ENCODE data around the gene C1orf21. TPM values are rescaled to one million over a fixed set of nuclear protein-coding genes. Genes with fewer than 3 reads are reported as not detected.

C1orf21 gene
- total and polyA plus RNA-seq, 8 donors = 37.0 to 75.3 (median 47.3) TPM

GRCh38 chr1:184627007-184627341 is 240.1 kb downstream of the C1orf21 start:
- H3K27me3 ChIP-seq = no peaks in the 10 kb centered on the region

GRCh38 chr1:184629266-184629665 is 242.4 kb downstream of the C1orf21 start:
- DNase-seq (no peak), ATAC-seq (no peak)
- Histone ChIP-seq H3K27ac (no peak overlapping the region), H3K4me3 (no peak overlapping the region), H3K27me3 (no peaks in the 10 kb centered on the region), H3K9me3 (no peaks in the 10 kb centered on the region), H3K4me1 (peaks cover 3 to 11% of the 10 kb centered on the region in 2 donors), H3K36me3 (no peaks in the 10 kb centered on the region)
- intact Hi-C loops (cut with DNase I) = no loop called here
- TF ChIP-seq, protein P1, sequence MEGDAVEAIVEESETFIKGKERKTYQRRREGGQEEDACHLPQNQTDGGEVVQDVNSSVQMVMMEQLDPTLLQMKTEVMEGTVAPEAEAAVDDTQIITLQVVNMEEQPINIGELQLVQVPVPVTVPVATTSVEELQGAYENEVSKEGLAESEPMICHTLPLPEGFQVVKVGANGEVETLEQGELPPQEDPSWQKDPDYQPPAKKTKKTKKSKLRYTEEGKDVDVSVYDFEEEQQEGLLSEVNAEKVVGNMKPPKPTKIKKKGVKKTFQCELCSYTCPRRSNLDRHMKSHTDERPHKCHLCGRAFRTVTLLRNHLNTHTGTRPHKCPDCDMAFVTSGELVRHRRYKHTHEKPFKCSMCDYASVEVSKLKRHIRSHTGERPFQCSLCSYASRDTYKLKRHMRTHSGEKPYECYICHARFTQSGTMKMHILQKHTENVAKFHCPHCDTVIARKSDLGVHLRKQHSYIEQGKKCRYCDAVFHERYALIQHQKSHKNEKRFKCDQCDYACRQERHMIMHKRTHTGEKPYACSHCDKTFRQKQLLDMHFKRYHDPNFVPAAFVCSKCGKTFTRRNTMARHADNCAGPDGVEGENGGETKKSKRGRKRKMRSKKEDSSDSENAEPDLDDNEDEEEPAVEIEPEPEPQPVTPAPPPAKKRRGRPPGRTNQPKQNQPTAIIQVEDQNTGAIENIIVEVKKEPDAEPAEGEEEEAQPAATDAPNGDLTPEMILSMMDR (IDR thresholded peaks at IDR 0.05) = no peak

More at GRCh38 chr1:184627007-184627341, 240.1 kb downstream of the C1orf21 start:
- no peak for ATAC-seq
- no peaks in the 10 kb centered on the region for H3K36me3 ChIP-seq
- TF ChIP-seq, protein P1 (IDR thresholded peaks at IDR 0.05) = no peak
- H3K4me3 ChIP-seq = no peak overlapping the region
- no peak for DNase-seq
- H3K4me1 ChIP-seq = peaks cover 3 to 6% of the 10 kb centered on the region in 2 donors
- H3K27ac ChIP-seq = no peak overlapping the region
- no peaks in the 10 kb centered on the region for H3K9me3 ChIP-seq
- intact Hi-C loops (cut with DNase I) = no loop called here

- intact Hi-C loops (cut with DNase I) = no loop called here
- no peak for DNase-seq
- TF ChIP-seq, protein P1 (IDR thresholded peaks at IDR 0.05) = no peak
Measured at GRCh38 chr1:184630679-184631060, 243.8 kb downstream of the C1orf21 start.

DNA sequence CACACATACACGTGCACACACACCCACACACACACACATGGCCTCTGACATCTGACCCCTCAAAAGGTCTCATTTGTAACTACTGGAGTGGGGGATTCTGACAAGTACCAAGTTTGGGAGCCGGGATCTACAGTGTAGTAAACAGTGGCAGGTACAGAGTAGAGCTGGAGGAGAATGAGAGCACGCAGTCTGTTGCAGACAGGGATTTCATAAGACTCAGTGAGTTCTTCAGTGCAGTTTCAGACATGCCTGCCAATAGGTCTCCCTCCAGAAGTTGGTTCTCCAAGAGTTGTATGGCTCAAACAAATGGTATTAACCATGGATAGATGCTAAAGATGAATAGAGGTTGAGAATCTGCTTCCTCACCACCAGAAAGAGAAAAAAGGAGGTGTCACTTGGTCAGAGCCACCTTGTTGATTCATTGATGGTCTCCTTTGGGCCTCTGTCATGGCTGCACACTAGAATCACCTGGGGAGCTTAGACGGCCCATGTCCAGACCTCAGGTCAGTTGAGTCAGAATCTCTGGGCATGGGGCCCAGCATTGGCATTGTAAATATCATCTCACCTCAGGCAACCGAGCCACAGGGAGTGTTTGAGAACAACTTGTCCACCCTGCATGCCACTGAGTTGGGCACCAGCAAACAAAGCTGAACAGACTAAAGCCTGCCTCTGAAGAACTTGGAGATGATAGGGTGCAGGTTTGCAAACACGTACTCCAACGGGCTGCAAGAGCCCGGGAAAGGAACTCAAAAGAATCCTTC is 245.8 kb downstream of the C1orf21 start:
- peak; percentile 79 for ATAC-seq
- no peaks in the 10 kb centered on the region for H3K27me3 ChIP-seq
- no peak overlapping the region for H3K4me3 ChIP-seq
- H3K4me1 ChIP-seq = peaks cover 3 to 11% of the 10 kb centered on the region in 2 donors
- intact Hi-C loops (cut with DNase I) = no loop called here
- peak in 1 of 4 donors; percentile 61 for DNase-seq
- no peaks in the 10 kb centered on the region for H3K36me3 ChIP-seq
- TF ChIP-seq, protein P1 (IDR thresholded peaks at IDR 0.05) = no peak
- no peaks in the 10 kb centered on the region for H3K9me3 ChIP-seq
- H3K27ac ChIP-seq = peak overlapping the region in 1 of 2 donors; percentile 3

More at GRCh38 chr1:184630679-184631060, 243.8 kb downstream of the C1orf21 start:
- H3K9me3 ChIP-seq = no peaks in the 10 kb centered on the region
- no peaks in the 10 kb centered on the region for H3K27me3 ChIP-seq
- peaks cover 3 to 11% of the 10 kb centered on the region in 2 donors for H3K4me1 ChIP-seq
- no peak overlapping the region for H3K27ac ChIP-seq
- no peak overlapping the region for H3K4me3 ChIP-seq
- H3K36me3 ChIP-seq = no peaks in the 10 kb centered on the region
- no peak for ATAC-seq

DNA sequence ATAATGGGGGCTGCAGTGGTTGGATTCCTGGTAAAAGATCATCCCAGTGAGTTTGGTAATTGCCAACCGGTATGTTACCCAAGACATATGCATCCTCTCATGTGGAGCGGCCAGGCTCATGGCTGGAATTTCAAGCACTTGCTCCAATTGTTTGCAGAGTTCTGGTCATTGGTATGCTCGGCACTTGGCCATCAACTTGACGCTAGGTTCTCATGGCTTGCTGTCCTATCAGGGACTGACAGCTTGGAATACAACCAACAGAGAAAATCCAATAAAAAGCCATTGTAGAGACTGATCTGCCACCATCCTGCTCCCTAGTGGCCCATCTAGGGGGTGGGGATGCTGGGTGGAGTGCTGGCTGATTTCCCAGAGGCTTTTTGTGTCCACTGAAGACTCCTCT is 247.0 kb downstream of the C1orf21 start:
- H3K27me3 ChIP-seq = no peaks in the 10 kb centered on the region
- ATAC-seq = peak; percentile 82
- DNase-seq = peak in 1 of 4 donors; percentile 51
- TF ChIP-seq, protein P1 (IDR thresholded peaks at IDR 0.05) = no peak
- peaks cover 3 to 11% of the 10 kb centered on the region in 2 donors for H3K4me1 ChIP-seq
- no peak overlapping the region for H3K27ac ChIP-seq
- no peaks in the 10 kb centered on the region for H3K9me3 ChIP-seq
- no peaks in the 10 kb centered on the region for H3K36me3 ChIP-seq
- H3K4me3 ChIP-seq = no peak overlapping the region
- intact Hi-C loops (cut with DNase I) = no loop called here

Measured in left lung (tissue), 10 donors.